ENCODE data around the gene HOTAIR.

The HOTAIR gene

GRCh38 chr12:53967421-53967925, 7.3 kb downstream of the HOTAIR start:
- Histone ChIP-seq H2BK5ac (ENCODE audit: low read length) (no peak overlapping the region), H2BK120ac (ENCODE audit: low read depth, low read length) (no peak overlapping the region), H3K4ac (ENCODE audit: low read length) (no peak overlapping the region), H3K27ac (replicated peaks; ENCODE audit: low read length) (no peak overlapping the region), H3K18ac (ENCODE audit: low read length) (no peak overlapping the region), H3K9ac (ENCODE audit: low read depth, low read length, poor library complexity) (no peak overlapping the region), H3K79me1 (ENCODE audit: low read depth, low read length) (no peaks in the 10 kb centered on the region), H2BK15ac (ENCODE audit: low read length) (no peak overlapping the region), H4K8ac (ENCODE audit: low read depth, low read length) (no peak overlapping the region), H3K36me3 (replicated peaks in 1 of 2; ENCODE audit: control insufficient read depth in 2 of 2, insufficient read depth in 2 of 2, low read length in 2 of 2) (no peaks in the 10 kb centered on the region), H3K4me1 (ENCODE audit: control insufficient read depth in 2 of 2, insufficient read depth in 1 of 2, low read depth in 1 of 2, low read length in 2 of 2) (no peaks in the 10 kb centered on the region), H3K9me3 (replicated peaks in 1 of 2; ENCODE audit: control insufficient read depth in 2 of 2, insufficient read depth in 1 of 2, low read depth in 1 of 2, low read length in 2 of 2) (peaks cover 0 to 5% of the 10 kb centered on the region in 2 donors), H3K4me3 (ENCODE audit: low read length in 2 of 2) (no peak overlapping the region), H3K14ac (ENCODE audit: low read length) (no peak overlapping the region), H4K91ac (ENCODE audit: low read depth, low read length, poor library complexity) (no peak overlapping the region), H3K23ac (ENCODE audit: low read depth, low read length, poor library complexity) (no peak overlapping the region), H2AK5ac (ENCODE audit: low read depth, low read length) (no peak overlapping the region), H3K4me2 (ENCODE audit: insufficient read depth, low read length, poor library complexity, severe bottlenecking) (no peak overlapping the region), H3K27me3 (ENCODE audit: control insufficient read depth in 3 of 3, insufficient read depth in 3 of 3, low read depth in 1 of 3, low read length in 3 of 3) (peaks cover 67 to 100% (median 100%) of the 10 kb centered on the region in 3 experiments), H2AFZ (ENCODE audit: low read length) (no peak overlapping the region), H2BK12ac (ENCODE audit: low read length) (no peak overlapping the region)
- no peak for DNase-seq (ENCODE audit: low spot score)
- WGBS, 2 donors (ENCODE audit: extremely low coverage in 2 of 2, insufficient read length in 2 of 2, insufficient replicate concordance in 1 of 2) = no CpG with 5 or more reads among the region's 5 CpGs

GRCh38 chr12:53966385-53967133, 8.2 kb downstream of the HOTAIR start:
- H3K4me1 ChIP-seq (ENCODE audit: control insufficient read depth in 2 of 2, insufficient read depth in 1 of 2, low read depth in 1 of 2, low read length in 2 of 2) = no peaks in the 10 kb centered on the region
- H2BK12ac ChIP-seq (ENCODE audit: low read length) = no peak overlapping the region
- no peak overlapping the region for H3K14ac ChIP-seq (ENCODE audit: low read length)
- H3K27me3 ChIP-seq (ENCODE audit: control insufficient read depth in 3 of 3, insufficient read depth in 3 of 3, low read depth in 1 of 3, low read length in 3 of 3) = peaks cover 65 to 100% (median 99%) of the 10 kb centered on the region in 3 experiments
- H2BK5ac ChIP-seq (ENCODE audit: low read length) = no peak overlapping the region
- H4K8ac ChIP-seq (ENCODE audit: low read depth, low read length) = no peak overlapping the region
- H2BK120ac ChIP-seq (ENCODE audit: low read depth, low read length) = no peak overlapping the region
- no peak overlapping the region for H2AK5ac ChIP-seq (ENCODE audit: low read depth, low read length)
- no peak overlapping the region for H3K4me3 ChIP-seq (ENCODE audit: low read length in 2 of 2)
- no peak for DNase-seq (ENCODE audit: low spot score)
- no CpG with 5 or more reads among the region's 36 CpGs for WGBS, 2 donors (ENCODE audit: extremely low coverage in 2 of 2, insufficient read length in 2 of 2, insufficient replicate concordance in 1 of 2)
- peak overlapping the region; percentile 6 for H3K23ac ChIP-seq (ENCODE audit: low read depth, low read length, poor library complexity)
- no peak overlapping the region for H3K4ac ChIP-seq (ENCODE audit: low read length)
- no peak overlapping the region for H3K4me2 ChIP-seq (ENCODE audit: insufficient read depth, low read length, poor library complexity, severe bottlenecking)
- no peak overlapping the region for H4K91ac ChIP-seq (ENCODE audit: low read depth, low read length, poor library complexity)
- H3K36me3 ChIP-seq (replicated peaks in 1 of 2; ENCODE audit: control insufficient read depth in 2 of 2, insufficient read depth in 2 of 2, low read length in 2 of 2) = no peaks in the 10 kb centered on the region
- H3K9me3 ChIP-seq (replicated peaks in 1 of 2; ENCODE audit: control insufficient read depth in 2 of 2, insufficient read depth in 1 of 2, low read depth in 1 of 2, low read length in 2 of 2) = peaks cover 0 to 5% of the 10 kb centered on the region in 2 donors
- H3K9ac ChIP-seq (ENCODE audit: low read depth, low read length, poor library complexity) = no peak overlapping the region
- no peaks in the 10 kb centered on the region for H3K79me1 ChIP-seq (ENCODE audit: low read depth, low read length)
- no peak overlapping the region for H3K27ac ChIP-seq (replicated peaks; ENCODE audit: low read length)
- no peak overlapping the region for H2AFZ ChIP-seq (ENCODE audit: low read length)
- H2BK15ac ChIP-seq (ENCODE audit: low read length) = no peak overlapping the region
- H3K18ac ChIP-seq (ENCODE audit: low read length) = no peak overlapping the region

GRCh38 chr12:53966085-53966384, 8.7 kb downstream of the HOTAIR start:
- WGBS, 2 donors (ENCODE audit: extremely low coverage in 2 of 2, insufficient read length in 2 of 2, insufficient replicate concordance in 1 of 2) = no CpG with 5 or more reads among the region's 15 CpGs
- no peaks in the 10 kb centered on the region for H3K79me1 ChIP-seq (ENCODE audit: low read depth, low read length)
- no peak overlapping the region for H2BK5ac ChIP-seq (ENCODE audit: low read length)
- H3K9me3 ChIP-seq (replicated peaks in 1 of 2; ENCODE audit: control insufficient read depth in 2 of 2, insufficient read depth in 1 of 2, low read depth in 1 of 2, low read length in 2 of 2) = peaks cover 0 to 5% of the 10 kb centered on the region in 2 donors
- H2BK12ac ChIP-seq (ENCODE audit: low read length) = no peak overlapping the region
- no peak overlapping the region for H4K8ac ChIP-seq (ENCODE audit: low read depth, low read length)
- no peak overlapping the region for H2BK15ac ChIP-seq (ENCODE audit: low read length)
- H3K4me2 ChIP-seq (ENCODE audit: insufficient read depth, low read length, poor library complexity, severe bottlenecking) = no peak overlapping the region
- H2AK5ac ChIP-seq (ENCODE audit: low read depth, low read length) = no peak overlapping the region
- H3K4ac ChIP-seq (ENCODE audit: low read length) = no peak overlapping the region
- H3K27ac ChIP-seq (replicated peaks; ENCODE audit: low read length) = no peak overlapping the region
- H3K4me3 ChIP-seq (ENCODE audit: low read length in 2 of 2) = no peak overlapping the region
- no peak for DNase-seq (ENCODE audit: low spot score)
- H3K4me1 ChIP-seq (ENCODE audit: control insufficient read depth in 2 of 2, insufficient read depth in 1 of 2, low read depth in 1 of 2, low read length in 2 of 2) = no peaks in the 10 kb centered on the region
- peaks cover 63 to 100% (median 99%) of the 10 kb centered on the region in 3 experiments for H3K27me3 ChIP-seq (ENCODE audit: control insufficient read depth in 3 of 3, insufficient read depth in 3 of 3, low read depth in 1 of 3, low read length in 3 of 3)
- H3K9ac ChIP-seq (ENCODE audit: low read depth, low read length, poor library complexity) = no peak overlapping the region
- H2BK120ac ChIP-seq (ENCODE audit: low read depth, low read length) = no peak overlapping the region
- H3K23ac ChIP-seq (ENCODE audit: low read depth, low read length, poor library complexity) = no peak overlapping the region
- no peak overlapping the region for H4K91ac ChIP-seq (ENCODE audit: low read depth, low read length, poor library complexity)
- no peaks in the 10 kb centered on the region for H3K36me3 ChIP-seq (replicated peaks in 1 of 2; ENCODE audit: control insufficient read depth in 2 of 2, insufficient read depth in 2 of 2, low read length in 2 of 2)
- no peak overlapping the region for H3K14ac ChIP-seq (ENCODE audit: low read length)
- H2AFZ ChIP-seq (ENCODE audit: low read length) = no peak overlapping the region
- no peak overlapping the region for H3K18ac ChIP-seq (ENCODE audit: low read length)

- Histone ChIP-seq H3K4me3 (ENCODE audit: low read length in 2 of 2) (no peak overlapping the region), H3K23ac (ENCODE audit: low read depth, low read length, poor library complexity) (no peak overlapping the region), H2AFZ (ENCODE audit: low read length) (no peak overlapping the region), H3K9me3 (replicated peaks in 1 of 2; ENCODE audit: control insufficient read depth in 2 of 2, insufficient read depth in 1 of 2, low read depth in 1 of 2, low read length in 2 of 2) (peaks cover 0 to 3% of the 10 kb centered on the region in 2 donors), H3K4me2 (ENCODE audit: insufficient read depth, low read length, poor library complexity, severe bottlenecking) (no peak overlapping the region), H3K27me3 (ENCODE audit: control insufficient read depth in 3 of 3, insufficient read depth in 3 of 3, low read depth in 1 of 3, low read length in 3 of 3) (peaks cover 63 to 100% (median 99%) of the 10 kb centered on the region in 3 experiments), H4K91ac (ENCODE audit: low read depth, low read length, poor library complexity) (no peak overlapping the region), H3K27ac (replicated peaks; ENCODE audit: low read length) (no peak overlapping the region), H2AK5ac (ENCODE audit: low read depth, low read length) (no peak overlapping the region), H3K4ac (ENCODE audit: low read length) (no peak overlapping the region), H2BK120ac (ENCODE audit: low read depth, low read length) (no peak overlapping the region), H3K9ac (ENCODE audit: low read depth, low read length, poor library complexity) (no peak overlapping the region), H2BK15ac (ENCODE audit: low read length) (no peak overlapping the region), H4K8ac (ENCODE audit: low read depth, low read length) (no peak overlapping the region), H2BK5ac (ENCODE audit: low read length) (no peak overlapping the region), H3K36me3 (replicated peaks in 1 of 2; ENCODE audit: control insufficient read depth in 2 of 2, insufficient read depth in 2 of 2, low read length in 2 of 2) (no peaks in the 10 kb centered on the region), H3K79me1 (ENCODE audit: low read depth, low read length) (no peaks in the 10 kb centered on the region), H3K4me1 (ENCODE audit: control insufficient read depth in 2 of 2, insufficient read depth in 1 of 2, low read depth in 1 of 2, low read length in 2 of 2) (no peaks in the 10 kb centered on the region), H3K18ac (ENCODE audit: low read length) (no peak overlapping the region), H3K14ac (ENCODE audit: low read length) (no peak overlapping the region), H2BK12ac (ENCODE audit: low read length) (no peak overlapping the region)
- WGBS, 2 donors (ENCODE audit: extremely low coverage in 2 of 2, insufficient read length in 2 of 2, insufficient replicate concordance in 1 of 2) = no CpG with 5 or more reads among the region's 18 CpGs
- no peak for DNase-seq (ENCODE audit: low spot score)
Observed at GRCh38 chr12:53965281-53966084, 9.3 kb downstream of the HOTAIR start.
